Nephron (organoid): ENCODE measurements around the gene IQCE.

Source experiments
- H3K27ac Mint-ChIP-seq, 3 experiments: 2 replicates each; pipeline ENCODE4 v1.8.0; 2020; ENCODE audit warnings: mixed read lengths in 3 of 3, mild to moderate bottlenecking in 2 of 3, moderate library complexity in 1 of 3
- H3K27me3 Mint-ChIP-seq: 2 replicates; pipeline ENCODE4 v1.8.0; 2021; ENCODE audit warnings: low read depth, mild to moderate bottlenecking, moderate library complexity, mixed read lengths
- H3K36me3 Mint-ChIP-seq: 2 replicates; pipeline ENCODE4 v1.8.0; 2020; ENCODE audit warnings: low read depth, mixed read lengths
- H3K4me1 Mint-ChIP-seq: 2 replicates; pipeline ENCODE4 v1.8.0; 2020; ENCODE audit warnings: mixed read lengths
- H3K4me3 Mint-ChIP-seq, 3 experiments: 2 replicates each; pipeline ENCODE4 v1.8.0; 2020; ENCODE audit warnings: mild to moderate bottlenecking in 3 of 3, mixed read lengths in 3 of 3, moderate library complexity in 2 of 3
- H3K9me3 Mint-ChIP-seq: 2 replicates; pipeline ENCODE4 v1.8.0; 2020; ENCODE audit warnings: mixed read lengths
- TF ChIP-seq, protein P1 (sequence below), 3 experiments: fragments of 200-600 bp; sonication (generic); IDR thresholded peaks; one replicate each; pipeline ENCODE4 v1.5.0; 2021; ENCODE audit warnings: antibody characterized with exemption in 3 of 3; ENCODE audit not compliant: unreplicated experiment in 3 of 3

The IQCE gene

DNA sequence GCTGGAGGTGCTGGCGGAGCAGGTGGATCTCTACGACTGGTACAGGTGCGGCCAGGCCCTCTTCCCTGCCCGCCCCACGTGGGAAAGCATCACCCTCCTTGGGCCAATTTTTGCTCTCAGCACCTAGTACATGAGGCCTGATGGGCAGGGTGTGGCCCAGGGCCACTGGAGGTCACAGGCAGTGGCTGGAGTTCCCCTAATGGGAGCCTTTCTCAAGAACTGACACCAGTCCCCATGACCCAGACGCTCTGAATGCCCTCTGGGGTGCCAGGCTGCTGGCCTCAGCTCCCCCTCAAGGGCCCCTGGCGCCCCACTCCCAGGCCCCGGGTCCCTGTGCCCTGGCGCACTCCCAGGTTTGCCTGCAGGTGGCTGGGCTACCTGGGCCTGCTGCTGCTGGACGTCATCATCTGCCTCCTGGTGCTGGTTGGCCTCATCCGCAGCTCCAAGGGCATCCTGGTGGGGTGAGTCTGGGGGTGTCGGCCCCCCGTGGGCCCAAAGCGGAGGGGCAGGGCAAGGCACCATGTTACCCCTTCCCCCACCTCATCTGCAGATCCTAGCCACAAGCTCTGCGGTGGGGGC lies 88.9 kb downstream of the IQCE start:
- Mint-ChIP-seq H3K36me3 (peaks cover 13% of the 10 kb centered on the region), H3K4me3 (no peak overlapping the region), H3K27me3 (no peaks in the 10 kb centered on the region), H3K9me3 (no peaks in the 10 kb centered on the region), H3K4me1 (peaks cover 13% of the 10 kb centered on the region), H3K27ac (no peak overlapping the region)
- TF ChIP-seq, protein P1, sequence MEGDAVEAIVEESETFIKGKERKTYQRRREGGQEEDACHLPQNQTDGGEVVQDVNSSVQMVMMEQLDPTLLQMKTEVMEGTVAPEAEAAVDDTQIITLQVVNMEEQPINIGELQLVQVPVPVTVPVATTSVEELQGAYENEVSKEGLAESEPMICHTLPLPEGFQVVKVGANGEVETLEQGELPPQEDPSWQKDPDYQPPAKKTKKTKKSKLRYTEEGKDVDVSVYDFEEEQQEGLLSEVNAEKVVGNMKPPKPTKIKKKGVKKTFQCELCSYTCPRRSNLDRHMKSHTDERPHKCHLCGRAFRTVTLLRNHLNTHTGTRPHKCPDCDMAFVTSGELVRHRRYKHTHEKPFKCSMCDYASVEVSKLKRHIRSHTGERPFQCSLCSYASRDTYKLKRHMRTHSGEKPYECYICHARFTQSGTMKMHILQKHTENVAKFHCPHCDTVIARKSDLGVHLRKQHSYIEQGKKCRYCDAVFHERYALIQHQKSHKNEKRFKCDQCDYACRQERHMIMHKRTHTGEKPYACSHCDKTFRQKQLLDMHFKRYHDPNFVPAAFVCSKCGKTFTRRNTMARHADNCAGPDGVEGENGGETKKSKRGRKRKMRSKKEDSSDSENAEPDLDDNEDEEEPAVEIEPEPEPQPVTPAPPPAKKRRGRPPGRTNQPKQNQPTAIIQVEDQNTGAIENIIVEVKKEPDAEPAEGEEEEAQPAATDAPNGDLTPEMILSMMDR (IDR thresholded peaks at IDR 0.05; ENCODE audit: unreplicated experiment in 3 of 3) = no peak

DNA sequence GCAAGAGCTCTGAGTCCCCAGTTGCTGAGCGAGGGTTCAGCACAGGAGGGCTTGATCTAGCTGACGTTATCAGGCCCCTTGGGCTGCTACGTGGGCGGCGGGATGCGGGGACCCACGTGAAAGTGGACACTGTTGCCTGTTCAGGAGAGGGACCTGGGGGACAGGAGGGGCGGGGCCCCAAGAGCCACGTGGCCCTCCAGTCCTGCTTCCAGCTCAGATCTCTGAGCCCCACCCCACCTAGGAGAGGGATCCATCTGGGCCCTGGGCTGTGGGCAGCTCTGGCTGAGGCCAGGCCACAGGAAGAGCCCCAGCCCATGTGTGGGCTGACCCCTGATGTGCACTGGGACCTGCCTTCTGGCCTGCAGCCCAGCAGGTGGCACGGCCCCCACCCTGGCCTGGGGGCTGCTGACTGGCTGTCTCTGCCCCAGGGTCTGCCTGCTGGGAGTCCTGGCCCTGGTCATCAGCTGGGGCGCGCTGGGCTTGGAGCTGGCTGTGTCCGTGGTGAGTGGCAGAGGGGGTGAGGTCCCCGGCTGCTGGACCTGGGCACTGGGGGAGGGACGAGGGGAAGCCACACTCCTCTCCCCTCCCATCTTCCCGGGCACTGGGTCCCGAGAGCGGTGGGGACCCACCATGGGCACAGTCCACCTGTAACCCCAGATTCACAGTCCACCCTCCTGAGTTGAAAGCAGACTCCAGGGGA lies 90.5 kb downstream of the IQCE start:
- peaks cover 11% of the 10 kb centered on the region for H3K4me1 Mint-ChIP-seq
- TF ChIP-seq, protein P1 (IDR thresholded peaks at IDR 0.05; ENCODE audit: unreplicated experiment in 3 of 3) = no peak

DNA sequence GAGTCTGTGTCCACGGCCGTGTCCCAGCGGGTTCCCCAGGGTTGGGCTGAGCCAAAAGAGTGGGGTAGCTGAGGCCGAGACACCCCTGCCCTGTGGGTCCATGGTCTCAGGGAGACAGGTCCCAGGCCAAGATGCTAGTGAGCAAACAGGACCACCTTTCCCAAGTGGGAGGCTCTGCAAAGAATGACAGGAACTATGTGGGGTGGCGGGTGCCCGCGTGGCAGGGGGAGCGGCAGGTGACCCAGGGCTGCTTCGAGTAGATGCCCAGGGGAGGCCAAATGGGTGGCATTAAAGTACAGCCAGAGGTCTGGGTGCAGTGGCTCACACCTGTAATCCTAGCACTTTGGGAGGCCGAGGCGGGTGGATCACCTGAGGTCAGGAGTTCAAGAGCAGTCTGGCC lies 91.2 kb downstream of the IQCE start:
- TF ChIP-seq, protein P1 (IDR thresholded peaks at IDR 0.05; ENCODE audit: unreplicated experiment in 3 of 3) = no peak
- Mint-ChIP-seq H3K36me3 (peaks cover 13% of the 10 kb centered on the region), H3K27ac (no peak overlapping the region), H3K27me3 (no peaks in the 10 kb centered on the region), H3K4me1 (peaks cover 6% of the 10 kb centered on the region), H3K9me3 (no peaks in the 10 kb centered on the region), H3K4me3 (no peak overlapping the region)

More for the DNA sequence above, 90.5 kb downstream of the IQCE start:
- no peaks in the 10 kb centered on the region for H3K27me3 Mint-ChIP-seq
- peaks cover 13% of the 10 kb centered on the region for H3K36me3 Mint-ChIP-seq
- no peak overlapping the region for H3K4me3 Mint-ChIP-seq
- H3K27ac Mint-ChIP-seq = no peak overlapping the region
- H3K9me3 Mint-ChIP-seq = no peaks in the 10 kb centered on the region

DNA sequence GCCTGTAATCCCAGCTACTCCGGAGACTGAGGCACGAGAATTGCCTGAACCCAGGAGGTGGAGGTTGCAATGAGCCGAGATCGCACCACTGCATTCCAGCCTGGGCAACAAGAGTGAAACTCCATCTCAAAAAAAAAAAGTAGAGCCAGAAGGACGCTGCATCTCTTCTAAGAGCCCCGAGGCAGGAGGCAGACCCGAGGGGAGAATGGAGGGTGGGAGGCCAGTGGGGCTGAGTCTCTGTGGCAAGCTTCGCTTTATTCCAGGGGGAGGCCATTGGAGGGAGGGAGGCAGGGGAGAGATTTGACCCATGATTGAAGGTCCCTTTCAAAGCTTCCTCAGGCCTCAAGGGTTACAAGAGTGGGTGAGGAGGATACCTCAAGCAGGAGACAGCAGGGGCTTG lies 91.7 kb downstream of the IQCE start:
- Mint-ChIP-seq H3K27me3 (no peaks in the 10 kb centered on the region), H3K36me3 (peaks cover 13% of the 10 kb centered on the region), H3K4me3 (no peak overlapping the region), H3K27ac (no peak overlapping the region), H3K9me3 (no peaks in the 10 kb centered on the region), H3K4me1 (peaks cover 2% of the 10 kb centered on the region)
- TF ChIP-seq, protein P1 (IDR thresholded peaks at IDR 0.05; ENCODE audit: unreplicated experiment in 3 of 3) = no peak

DNA sequence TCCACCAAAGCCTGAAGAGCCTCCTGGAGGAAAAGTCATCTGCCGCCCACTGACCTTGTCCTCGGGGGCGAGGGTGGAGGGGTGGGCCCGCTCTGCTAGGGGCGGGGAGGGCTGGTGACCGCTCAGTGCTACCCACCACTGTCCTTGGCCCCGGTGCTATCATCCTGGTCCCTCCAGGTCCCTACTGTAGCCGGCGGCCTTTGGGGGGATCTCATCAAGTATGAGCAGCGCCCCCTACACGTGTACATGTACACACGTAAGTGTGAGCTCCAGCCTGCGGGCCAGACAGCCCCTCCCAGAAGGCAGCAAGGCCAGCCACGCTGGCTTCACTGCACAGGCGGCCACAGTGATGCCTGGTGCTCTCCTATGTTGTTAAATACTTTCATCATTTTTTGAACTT lies 92.6 kb downstream of the IQCE start:
- TF ChIP-seq, protein P1 (IDR thresholded peaks at IDR 0.05; ENCODE audit: unreplicated experiment in 3 of 3) = no peak
- H3K4me3 Mint-ChIP-seq = no peak overlapping the region
- peaks cover 13% of the 10 kb centered on the region for H3K36me3 Mint-ChIP-seq
- H3K4me1 Mint-ChIP-seq = no peaks in the 10 kb centered on the region
- H3K9me3 Mint-ChIP-seq = no peaks in the 10 kb centered on the region
- H3K27ac Mint-ChIP-seq = no peak overlapping the region
- H3K27me3 Mint-ChIP-seq = no peaks in the 10 kb centered on the region
